AG04450 (cell line): ENCODE results near the gene EFCAB13. TPM values are rescaled to one million over a fixed set of nuclear protein-coding genes. Genes with fewer than 3 reads are reported as not detected.

Experiments
- CTCF ChIA-PET: fragments of 300-600, 350-600 bp; formaldehyde crosslinking; extraction: SDS; loops from one replicate; lab custom pipeline; 2022; ENCODE audit warnings: antibody characterized with exemption, inconsistent platforms; lab: Charles Lee
- POLR2A ChIA-PET: fragments of 350-600 bp; formaldehyde crosslinking; extraction: SDS; loops from one replicate; lab custom pipeline; 2021; ENCODE audit warnings: antibody characterized with exemption, inconsistent platforms; lab: Yijun Ruan, JAX
- DNase-seq: peaks from one replicate; pipeline ENCODE4 v3.0.0-alpha.2; 2011; ENCODE audit warnings: low read depth, low spot score
- H3K27ac ChIP-seq: one replicate; pipeline ENCODE4 v1.5.1; 2012; ENCODE audit warnings: low read depth, low read length, control low read depth
- H3K27me3 ChIP-seq: one replicate; pipeline ENCODE4 v1.6.0; 2012; ENCODE audit warnings: low read length; ENCODE audit not compliant: control insufficient read depth, insufficient read depth
- H3K4me3 ChIP-seq: 2 replicates; pipeline ENCODE4 v1.5.1; 2011; ENCODE audit warnings: mild to moderate bottlenecking, low read depth, low read length, control low read depth
- H3K9me3 ChIP-seq: 2 replicates; pipeline ENCODE4 v1.5.1; 2012; ENCODE audit warnings: low read length; ENCODE audit not compliant: control insufficient read depth, insufficient read depth
- polyA plus RNA-seq: library from polyadenylated mRNA; depleted of rRNA; stranded (reverse); fragments of >200 nt; gene quantifications from 2 replicates; pipeline ENCODE4 v1.2.3, GENCODE V29; 2011
- TF ChIP-seq, protein P1 (sequence below): IDR thresholded peaks from 2 replicates; pipeline ENCODE4 v1.5.1; 2011; ENCODE audit warnings: low read depth, low read length, control low read depth, inconsistent platforms

The EFCAB13 gene
- polyA plus RNA-seq, 1 experiment, result 1.6 TPM

- H3K27ac ChIP-seq, result no peak overlapping the region
- TF ChIP-seq, protein P1, sequence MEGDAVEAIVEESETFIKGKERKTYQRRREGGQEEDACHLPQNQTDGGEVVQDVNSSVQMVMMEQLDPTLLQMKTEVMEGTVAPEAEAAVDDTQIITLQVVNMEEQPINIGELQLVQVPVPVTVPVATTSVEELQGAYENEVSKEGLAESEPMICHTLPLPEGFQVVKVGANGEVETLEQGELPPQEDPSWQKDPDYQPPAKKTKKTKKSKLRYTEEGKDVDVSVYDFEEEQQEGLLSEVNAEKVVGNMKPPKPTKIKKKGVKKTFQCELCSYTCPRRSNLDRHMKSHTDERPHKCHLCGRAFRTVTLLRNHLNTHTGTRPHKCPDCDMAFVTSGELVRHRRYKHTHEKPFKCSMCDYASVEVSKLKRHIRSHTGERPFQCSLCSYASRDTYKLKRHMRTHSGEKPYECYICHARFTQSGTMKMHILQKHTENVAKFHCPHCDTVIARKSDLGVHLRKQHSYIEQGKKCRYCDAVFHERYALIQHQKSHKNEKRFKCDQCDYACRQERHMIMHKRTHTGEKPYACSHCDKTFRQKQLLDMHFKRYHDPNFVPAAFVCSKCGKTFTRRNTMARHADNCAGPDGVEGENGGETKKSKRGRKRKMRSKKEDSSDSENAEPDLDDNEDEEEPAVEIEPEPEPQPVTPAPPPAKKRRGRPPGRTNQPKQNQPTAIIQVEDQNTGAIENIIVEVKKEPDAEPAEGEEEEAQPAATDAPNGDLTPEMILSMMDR, result no peak
- no peak overlapping the region for H3K4me3 ChIP-seq
- DNase-seq, result no peak
- no peaks in the 10 kb centered on the region for H3K9me3 ChIP-seq
- CTCF ChIA-PET, result interaction anchor here (0.6 kb wide), 1 partner anchor 62 kb away, joined by 6 read pairs; no protein-coding TSS in a partner anchor
- H3K27me3 ChIP-seq, result no peaks in the 10 kb centered on the region
- POLR2A ChIA-PET, result no interaction called here
Observed at GRCh38 chr17:47287639-47288038, 36.1 kb upstream of the EFCAB13 start.

GRCh38 chr17:47288531-47289116 is 35.1 kb upstream of the EFCAB13 start:
- ChIA-PET POLR2A (interaction anchor here (0.5 kb wide), 1 partner anchor 328 kb away, joined by 7 read pairs; no protein-coding TSS in a partner anchor), CTCF (interaction anchor here (0.7 kb wide), 1 partner anchor 12 kb away, joined by 3 read pairs; no protein-coding TSS in a partner anchor)
- H3K9me3 ChIP-seq, result no peaks in the 10 kb centered on the region
- H3K4me3 ChIP-seq, result no peak overlapping the region
- TF ChIP-seq, protein P1, result no peak
- H3K27me3 ChIP-seq, result no peaks in the 10 kb centered on the region
- DNase-seq, result no peak
- no peak overlapping the region for H3K27ac ChIP-seq

DNA sequence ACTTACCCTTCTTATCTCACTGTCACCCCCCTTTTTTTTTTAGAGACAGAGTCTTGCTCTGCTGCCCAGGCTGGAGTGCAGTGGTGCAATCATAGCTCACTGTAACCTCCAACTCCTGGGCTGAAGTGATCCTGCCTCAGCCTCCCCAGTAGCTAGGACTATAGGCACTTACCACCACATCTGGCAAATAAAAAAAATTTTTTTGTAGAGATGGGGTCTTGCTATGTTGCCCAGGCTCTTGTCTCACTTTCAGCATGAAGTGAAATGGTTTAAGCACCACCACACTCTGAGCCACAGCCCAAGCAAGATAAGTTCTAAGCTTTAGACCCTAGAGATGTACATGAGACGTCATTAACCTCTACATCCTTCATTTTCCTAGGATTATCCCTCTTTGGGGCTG is 34.5 kb upstream of the EFCAB13 start:
- CTCF ChIA-PET, result interaction anchor here (0.8 kb wide), 1 partner anchor 27 kb away, joined by 3 read pairs; no protein-coding TSS in a partner anchor
- TF ChIP-seq, protein P1, result no peak
- Histone ChIP-seq H3K9me3 (no peaks in the 10 kb centered on the region), H3K27ac (no peak overlapping the region), H3K4me3 (no peak overlapping the region), H3K27me3 (no peaks in the 10 kb centered on the region)
- no peak for DNase-seq
- POLR2A ChIA-PET, result interaction anchor here (0.5 kb wide), 1 partner anchor 328 kb away, joined by 7 read pairs; no protein-coding TSS in a partner anchor

GRCh38 chr17:47290870-47291241 is 32.9 kb upstream of the EFCAB13 start:
- Histone ChIP-seq H3K9me3 (no peaks in the 10 kb centered on the region), H3K27me3 (no peaks in the 10 kb centered on the region), H3K27ac (no peak overlapping the region), H3K4me3 (no peak overlapping the region)
- POLR2A ChIA-PET, result no interaction called here
- TF ChIP-seq, protein P1, result no peak
- no peak for DNase-seq
- CTCF ChIA-PET, result interaction anchor here (0.6 kb wide), 1 partner anchor 19 kb away, joined by 6 read pairs; no protein-coding TSS in a partner anchor

GRCh38 chr17:47291242-47291873 is 32.4 kb upstream of the EFCAB13 start:
- TF ChIP-seq, protein P1, result no peak
- CTCF ChIA-PET, result interaction anchor here (0.6 kb wide), 1 partner anchor 19 kb away, joined by 6 read pairs; no protein-coding TSS in a partner anchor
- POLR2A ChIA-PET, result no interaction called here
- no peak overlapping the region for H3K27ac ChIP-seq
- DNase-seq, result no peak
- no peaks in the 10 kb centered on the region for H3K9me3 ChIP-seq
- no peak overlapping the region for H3K4me3 ChIP-seq
- H3K27me3 ChIP-seq, result no peaks in the 10 kb centered on the region
